Aorta (tissue), 5 donors: ENCODE data around the gene PPP2R1B. TPM values are rescaled to one million over a fixed set of nuclear protein-coding genes. Genes with fewer than 3 reads are reported as not detected.
"Not testable (repeated sequence)": the region's sequence is repeated elsewhere in the genome, so short reads cannot be mapped to it uniquely, and the experiment has no call there.

Experiments
- ATAC-seq: fragments of 200-7000 bp; cut with Tn5 transposase; one replicate; pipeline ENCODE4 v1.9.1; 2022; ENCODE audit warnings: moderate library complexity; ENCODE audit not compliant: low FRiP score
- DNase-seq, 2 donors: peaks; one replicate each; pipeline ENCODE4 v3.0.0-alpha.2; 2020
- H3K27ac ChIP-seq, 2 donors: one replicate each; pipeline ENCODE4 v1.5.1; 2013; ENCODE audit warnings: low read length in 2 of 2, mild to moderate bottlenecking in 2 of 2, moderate library complexity in 2 of 2, control low read depth in 1 of 2, inconsistent platforms in 1 of 2, low read depth in 1 of 2
- H3K27me3 ChIP-seq, 2 donors: one replicate each; pipeline ENCODE4 v1.6.1; 2013; ENCODE audit warnings: control low read depth in 1 of 2, low read length in 1 of 2, mild to moderate bottlenecking in 1 of 2, moderate library complexity in 1 of 2; ENCODE audit not compliant: insufficient read depth in 2 of 2, control insufficient read depth in 1 of 2
- H3K36me3 ChIP-seq, 2 donors: one replicate each; pipeline ENCODE4 v1.6.1; 2013; ENCODE audit warnings: control low read depth in 1 of 2, low read length in 1 of 2, mild to moderate bottlenecking in 1 of 2; ENCODE audit not compliant: insufficient read depth in 2 of 2, control insufficient read depth in 1 of 2
- H3K4me1 ChIP-seq, 2 donors: one replicate each; pipeline ENCODE4 v1.6.1; 2013; ENCODE audit warnings: low read length in 2 of 2, control low read depth in 1 of 2, mild to moderate bottlenecking in 1 of 2, moderate library complexity in 1 of 2; ENCODE audit not compliant: insufficient read depth in 2 of 2, control insufficient read depth in 1 of 2
- H3K4me3 ChIP-seq, 2 donors: one replicate each; pipeline ENCODE4 v1.5.1; 2013; ENCODE audit warnings: low read length in 2 of 2, control low read depth in 1 of 2, mild to moderate bottlenecking in 1 of 2
- H3K9me3 ChIP-seq: one replicate; pipeline ENCODE4 v1.6.1; 2013; ENCODE audit warnings: mild to moderate bottlenecking, low read length; ENCODE audit not compliant: control insufficient read depth
- WGBS, 2 donors: extraction: QIAGEN DNeasy Blood & Tissue Kit; methylation state at CpG; one replicate each; pipeline ENCODE4 v1.1.7; 2013; 5-methylcytosine and 5-hydroxymethylcytosine counted together
- intact Hi-C, 2 donors: fragments of 100-400 bp; cut with DNase I; formaldehyde crosslinking; loops; one replicate each; pipeline versions ENCODE4 v1.14.2 to v1.15.0; 2022
- polyA plus RNA-seq, 2 donors: library from polyadenylated mRNA; stranded (reverse); fragments of 200-250 nt; gene quantifications; one replicate each; pipeline ENCODE4 v1.2.3, GENCODE V29; 2013
- total RNA-seq, 2 donors: library from RNA; stranded (reverse); fragmentation: NEBNext Ultra II Directional; extraction: Animal tissue kit (Norgen Biotek cat#: 25700); gene quantifications; one replicate each; pipeline ENCODE4 v1.2.1, GENCODE V29; 2021
- donor health status: healthy with polysubstance abuse.
- donor health status: Bipolar disorder and iron deficiency.
- donor health status: DM: no; HTN: no; CAD: no.
- donor health status: DM: no; HTN: no; CAD: no.
- donor health status: DM: yes; HTN: yes; CAD: no.

PPP2R1B gene
- total and polyA plus RNA-seq, 4 donors: 3.5 to 27.2 (median 14.7) TPM

- Histone ChIP-seq H3K9me3 (no peaks in the 10 kb centered on the region), H3K4me3 (no peak overlapping the region), H3K4me1 (peaks cover 0 to 1% of the 10 kb centered on the region in 2 donors), H3K36me3 (no peaks in the 10 kb centered on the region), H3K27ac (no peak overlapping the region), H3K27me3 (no peaks in the 10 kb centered on the region)
- DNase-seq (no peak), ATAC-seq (peak; percentile 87)
- 48 to 51% methylated on average over 4 of the region's 4 CpGs for WGBS, 2 donors
- intact Hi-C loops: loop anchor here (1.0 to 5.0 kb wide), 4 partner anchors 40 to 210 kb away; partner anchors contain the start of gene SIK2 (in 1 of the 2)
Observed at GRCh38 chr11:111777094-111778046, 11.2 kb upstream of the PPP2R1B start.

- no peak for ATAC-seq
- 86 to 90% methylated on average over 6 of the region's 6 CpGs for WGBS, 2 donors
- peaks cover 0 to 1% of the 10 kb centered on the region in 2 donors for H3K4me1 ChIP-seq
- no peak overlapping the region for H3K27ac ChIP-seq
- DNase-seq: no peak
- H3K36me3 ChIP-seq: no peaks in the 10 kb centered on the region
- intact Hi-C loops: loop anchor here (1.0 to 5.0 kb wide), 4 partner anchors 39 to 209 kb away; partner anchors contain the start of gene SIK2 (in 2 of the 2)
- no peak overlapping the region for H3K4me3 ChIP-seq
- no peaks in the 10 kb centered on the region for H3K27me3 ChIP-seq
- H3K9me3 ChIP-seq: no peaks in the 10 kb centered on the region
Observed at GRCh38 chr11:111776398-111777093, 10.4 kb upstream of the PPP2R1B start.

GRCh38 chr11:111774955-111775710 is 8.9 kb upstream of the PPP2R1B start:
- WGBS, 2 donors: 24 to 25% methylated on average over 6 of the region's 6 CpGs
- Histone ChIP-seq H3K4me3 (no peak overlapping the region), H3K27me3 (no peaks in the 10 kb centered on the region), H3K27ac (peak overlapping the region; percentile 22 to 48), H3K4me1 (peaks cover 0 to 1% of the 10 kb centered on the region in 2 donors), H3K36me3 (no peaks in the 10 kb centered on the region), H3K9me3 (no peaks in the 10 kb centered on the region)
- intact Hi-C loops: loop anchor here in 1 of 2 donors (5.0 kb wide), 3 partner anchors 38 to 208 kb away; no protein-coding TSS in a partner anchor
- DNase-seq: peak; percentile 74 to 79
- peak; percentile 81 for ATAC-seq

- intact Hi-C loops: no loop called here
- whole genome bisulfite sequencing, 2 donors: 92 to 94% methylated on average over 2 of the region's 2 CpGs
Observed at GRCh38 chr11:111772535-111772934, 6.3 kb upstream of the PPP2R1B start.

GRCh38 chr11:111771205-111771604 is 5.0 kb upstream of the PPP2R1B start:
- H3K36me3 ChIP-seq, DNase-seq, H3K4me3 ChIP-seq, H3K27ac ChIP-seq, intact Hi-C loops, ATAC-seq, H3K4me1 ChIP-seq, H3K9me3 ChIP-seq, H3K27me3 ChIP-seq: not testable (repeated sequence)
- WGBS, 2 donors: 94 to 96% methylated on average over 5 of the region's 5 CpGs

More at GRCh38 chr11:111772535-111772934, 6.3 kb upstream of the PPP2R1B start:
- H3K27me3 ChIP-seq: no peaks in the 10 kb centered on the region
- no peak overlapping the region for H3K27ac ChIP-seq
- ATAC-seq: no peak
- no peaks in the 10 kb centered on the region for H3K9me3 ChIP-seq
- DNase-seq: no peak
- peaks cover 0 to 1% of the 10 kb centered on the region in 2 donors for H3K4me1 ChIP-seq
- H3K4me3 ChIP-seq: no peak overlapping the region
- H3K36me3 ChIP-seq: no peaks in the 10 kb centered on the region

- Histone ChIP-seq H3K9me3 (no peaks in the 10 kb centered on the region), H3K27me3 (no peaks in the 10 kb centered on the region), H3K4me1 (peaks cover 0 to 1% of the 10 kb centered on the region in 2 donors), H3K36me3 (no peaks in the 10 kb centered on the region), H3K4me3 (no peak overlapping the region), H3K27ac (no peak overlapping the region)
- ATAC-seq (no peak), DNase-seq (no peak)
- WGBS, 2 donors: 90% methylated on average over 4 of the region's 4 CpGs
- intact Hi-C loops: no loop called here
Observed at GRCh38 chr11:111770581-111771134, 4.5 kb upstream of the PPP2R1B start.

- intact Hi-C loops: loop anchor here in 1 of 2 donors (5.0 kb wide), 1 partner anchor 44 kb away; no protein-coding TSS in a partner anchor
- H3K4me3 ChIP-seq: peak overlapping the region; percentile 68 to 88
- H3K9me3 ChIP-seq: no peaks in the 10 kb centered on the region
- peak overlapping the region; percentile 16 to 91 for H3K27ac ChIP-seq
- DNase-seq: no peak
- no peaks in the 10 kb centered on the region for H3K4me1 ChIP-seq
- no peaks in the 10 kb centered on the region for H3K36me3 ChIP-seq
- H3K27me3 ChIP-seq: no peaks in the 10 kb centered on the region
- 1 to 2% methylated on average over 7 of the region's 7 CpGs for WGBS, 2 donors
- peak; percentile 58 for ATAC-seq
Observed at GRCh38 chr11:111766834-111767142, 599 bp upstream of the PPP2R1B start.
